B cell (primary cell): Measurements from ENCODE around the gene PCDH10.

ENCODE experiments used
- CTCF ChIP-seq: fragments of 200-600 bp; IDR thresholded peaks from one replicate; pipeline ENCODE4 v1.8.0; 2022; ENCODE audit warnings: antibody characterized with exemption, mild to moderate bottlenecking
- EZH2 ChIP-seq: IDR thresholded peaks from 2 replicates; pipeline ENCODE4 v1.6.1; 2012; ENCODE audit warnings: borderline replicate concordance, low read depth, mild to moderate bottlenecking, moderate library complexity, low read length; ENCODE audit not compliant: insufficient read depth, poor library complexity, severe bottlenecking

DNA sequence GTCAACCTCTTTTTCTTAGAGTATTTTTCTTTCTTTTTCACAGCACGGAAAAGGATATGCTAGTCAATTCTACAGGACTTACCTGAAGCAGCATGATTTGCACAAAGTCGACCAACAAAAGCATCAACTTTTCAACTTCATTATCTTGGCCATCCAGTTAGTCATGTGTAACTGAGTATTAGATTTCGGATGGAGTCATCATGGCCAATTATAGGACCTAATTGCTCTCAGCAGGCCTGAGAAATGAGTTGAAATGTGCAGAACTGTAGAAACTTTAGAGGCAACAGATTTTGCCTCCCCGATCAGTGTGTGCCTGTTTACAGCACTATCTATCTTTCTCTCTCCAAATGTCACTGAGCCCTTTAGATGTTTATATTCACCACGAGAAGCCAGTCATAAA is 41.0 kb downstream of the PCDH10 start:
- TF ChIP-seq CTCF (no peak), EZH2 (no peak)
